NCI-H2107 treated with DMSO at 0.1 percent for 48 hours (cell line): ENCODE data around the gene ZNF135.
A peak's percentile ranks its signal among the peaks of the same experiment; 100 is the strongest.

Experiments used
- DNase-seq: peaks from one replicate; lab custom pipeline; 2025; ENCODE audit not compliant: unreplicated experiment; lab: John Stamatoyannopoulos, UW

The ZNF135 gene

GRCh38 chr19:58091251-58091995 lies 32.3 kb downstream of the ZNF135 start:
- no peak for DNase-seq

- DNase-seq: no peak
Measured at GRCh38 chr19:58093071-58093470, 34.0 kb downstream of the ZNF135 start.

GRCh38 chr19:58095328-58095727 lies 36.2 kb downstream of the ZNF135 start:
- DNase-seq: no peak

GRCh38 chr19:58096884-58097283 lies 37.8 kb downstream of the ZNF135 start:
- no peak for DNase-seq

- no peak for DNase-seq
Measured at GRCh38 chr19:58097349-58097748, 38.3 kb downstream of the ZNF135 start.

DNA sequence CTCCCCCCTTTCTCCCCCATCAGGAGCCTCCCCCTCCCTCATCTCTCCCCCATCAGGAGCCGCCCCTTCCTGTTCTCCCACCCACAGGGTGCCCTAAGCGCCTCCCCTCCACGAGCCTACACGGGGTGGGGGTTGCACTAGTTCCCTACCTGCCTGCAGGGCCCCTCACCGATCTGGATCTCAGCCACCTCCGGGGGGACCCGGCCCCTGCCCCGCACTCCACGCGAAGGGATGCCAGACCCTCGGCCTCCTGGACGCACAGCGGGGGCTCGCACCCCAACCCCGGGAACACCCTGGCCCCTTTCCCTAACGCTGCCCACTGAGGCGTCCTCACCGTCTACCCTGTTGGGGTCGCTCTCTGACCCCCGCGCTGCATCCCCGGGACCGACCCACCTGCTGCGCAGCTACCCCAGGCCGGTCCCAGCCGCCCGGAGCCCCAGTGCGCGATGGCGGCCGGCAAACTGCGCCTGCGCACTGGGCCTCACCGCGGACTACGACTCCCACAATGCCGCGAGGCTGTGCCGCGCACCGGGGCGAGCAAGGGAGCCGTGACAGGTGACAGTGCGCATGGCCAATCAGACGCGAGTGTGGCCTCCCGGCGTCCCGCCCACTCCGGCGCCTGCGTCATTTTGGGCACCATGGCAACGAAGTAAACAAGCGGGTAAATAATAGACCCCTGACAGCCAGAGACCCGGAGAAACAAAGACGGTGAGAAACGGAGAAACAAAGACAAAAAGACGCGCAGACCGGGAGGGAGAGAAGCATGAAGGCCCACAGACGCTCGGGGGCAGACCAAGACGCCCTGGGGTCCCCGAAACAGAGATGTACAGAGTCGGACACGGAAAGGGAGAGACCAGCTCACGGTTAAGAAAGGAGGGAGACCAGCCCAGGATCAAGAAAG lies 38.9 kb downstream of the ZNF135 start, which contains the start of gene ZSCAN18:
Gene ZSCAN18, minus strand, starts transcription at position 451 of the 901 bp plus-strand sequence. CDS start 7,964 bp downstream, outside the sequence.
- peak; percentile 74 for DNase-seq

GRCh38 chr19:58098682-58098998 lies 39.6 kb downstream of the ZNF135 start:
- DNase-seq: no peak

DNA sequence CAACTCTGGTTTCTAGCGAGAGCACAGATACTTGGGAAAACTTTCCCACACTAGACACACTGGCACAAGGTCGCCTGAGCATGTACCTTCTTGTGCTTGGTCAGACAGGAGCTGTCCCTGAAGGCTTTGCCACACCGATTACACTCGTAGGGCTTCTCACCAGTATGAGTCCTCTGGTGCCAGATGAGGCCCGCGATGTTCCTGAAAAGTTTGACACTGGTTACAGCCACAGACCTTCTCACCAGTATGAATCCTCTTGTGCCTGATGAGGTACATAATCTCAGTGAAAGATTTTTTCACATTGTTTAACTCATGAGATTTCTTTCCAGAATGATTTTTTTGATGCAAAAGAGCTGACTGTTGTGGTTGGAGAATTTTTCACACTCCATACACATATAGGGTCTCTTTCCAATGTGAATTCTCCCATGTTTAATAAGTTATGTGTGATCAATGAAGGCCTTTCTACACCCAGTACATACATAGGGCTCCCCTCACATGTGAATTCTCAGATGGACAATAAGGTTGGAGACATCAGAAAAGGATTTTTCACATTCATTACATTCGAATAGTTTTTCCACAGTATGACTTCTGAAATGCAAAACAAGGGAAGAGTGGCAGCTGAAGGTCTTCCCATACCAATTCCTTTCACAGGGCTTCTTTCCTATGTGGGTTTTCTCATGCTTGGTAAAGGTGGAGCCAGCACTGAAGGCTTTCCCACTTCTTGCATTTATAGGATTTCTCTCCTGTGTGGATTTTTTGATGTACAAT lies 48.9 kb downstream of the ZNF135 start:
- no peak for DNase-seq

DNA sequence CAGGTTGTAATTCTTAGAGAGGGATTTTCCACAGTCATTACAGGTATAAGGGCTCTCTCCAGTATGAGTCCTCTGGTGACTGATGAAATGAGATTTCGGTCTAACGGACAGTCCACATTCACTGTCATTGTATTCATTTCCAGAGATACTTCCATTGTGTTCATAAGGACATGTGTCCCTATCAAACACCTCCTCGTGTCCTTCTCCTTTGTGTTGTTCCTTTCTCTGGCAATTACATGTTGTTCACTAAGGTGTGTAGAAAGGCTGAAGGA lies 49.4 kb downstream of the ZNF135 start:
- DNase-seq: no peak

DNA sequence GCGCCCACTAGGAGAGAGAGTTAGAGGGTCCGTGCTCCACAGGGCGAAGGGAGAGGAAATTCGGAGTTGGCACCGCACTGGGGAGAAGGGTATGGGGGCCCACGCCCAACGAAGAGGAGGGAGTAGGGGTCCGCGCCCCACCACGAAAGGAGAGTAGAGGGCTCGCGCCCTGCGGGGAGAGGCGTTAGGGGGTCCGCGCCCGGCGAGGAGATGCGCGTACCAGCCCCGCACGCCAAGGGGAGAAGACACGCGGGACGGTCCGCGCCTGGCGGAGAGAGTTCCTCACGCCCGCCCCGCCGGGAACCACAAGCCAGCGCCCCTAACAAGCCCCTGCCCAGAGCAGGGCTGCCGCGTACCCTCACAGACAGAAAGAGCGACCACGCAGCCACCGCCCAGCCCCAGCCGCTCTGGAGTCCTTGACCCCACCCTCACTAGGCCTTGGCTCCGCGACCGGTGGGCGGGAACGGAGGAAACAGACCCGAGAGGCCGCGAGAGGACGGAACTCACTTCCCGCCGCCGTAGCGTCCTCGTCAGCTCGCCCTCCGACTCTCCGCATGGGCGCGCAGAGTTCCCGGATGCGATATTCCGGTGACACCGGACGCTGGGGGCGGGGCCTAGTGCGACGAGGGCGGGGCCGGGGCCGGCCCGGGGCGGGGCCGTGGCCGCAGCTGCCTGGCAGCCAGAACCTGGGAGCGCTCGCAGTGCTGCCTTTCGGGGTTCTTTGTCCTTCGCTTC lies 58.9 kb downstream of the ZNF135 start:
- no peak for DNase-seq

GRCh38 chr19:58118979-58119733 lies 60.1 kb downstream of the ZNF135 start:
- no peak for DNase-seq
